GM18867 (cell line): ENCODE results near the gene ZNF316.
"Not testable (repeated sequence)": the region's sequence is repeated elsewhere in the genome, so short reads cannot be mapped to it uniquely, and the experiment has no call there.

Source experiments
- ATAC-seq: cut with Tn5 transposase; IDR thresholded peaks from one replicate; pipeline ENCODE4 v1.9.1; 2021; ENCODE audit warnings: mild to moderate bottlenecking, moderate library complexity; ENCODE audit not compliant: unreplicated experiment

ZNF316 gene

DNA sequence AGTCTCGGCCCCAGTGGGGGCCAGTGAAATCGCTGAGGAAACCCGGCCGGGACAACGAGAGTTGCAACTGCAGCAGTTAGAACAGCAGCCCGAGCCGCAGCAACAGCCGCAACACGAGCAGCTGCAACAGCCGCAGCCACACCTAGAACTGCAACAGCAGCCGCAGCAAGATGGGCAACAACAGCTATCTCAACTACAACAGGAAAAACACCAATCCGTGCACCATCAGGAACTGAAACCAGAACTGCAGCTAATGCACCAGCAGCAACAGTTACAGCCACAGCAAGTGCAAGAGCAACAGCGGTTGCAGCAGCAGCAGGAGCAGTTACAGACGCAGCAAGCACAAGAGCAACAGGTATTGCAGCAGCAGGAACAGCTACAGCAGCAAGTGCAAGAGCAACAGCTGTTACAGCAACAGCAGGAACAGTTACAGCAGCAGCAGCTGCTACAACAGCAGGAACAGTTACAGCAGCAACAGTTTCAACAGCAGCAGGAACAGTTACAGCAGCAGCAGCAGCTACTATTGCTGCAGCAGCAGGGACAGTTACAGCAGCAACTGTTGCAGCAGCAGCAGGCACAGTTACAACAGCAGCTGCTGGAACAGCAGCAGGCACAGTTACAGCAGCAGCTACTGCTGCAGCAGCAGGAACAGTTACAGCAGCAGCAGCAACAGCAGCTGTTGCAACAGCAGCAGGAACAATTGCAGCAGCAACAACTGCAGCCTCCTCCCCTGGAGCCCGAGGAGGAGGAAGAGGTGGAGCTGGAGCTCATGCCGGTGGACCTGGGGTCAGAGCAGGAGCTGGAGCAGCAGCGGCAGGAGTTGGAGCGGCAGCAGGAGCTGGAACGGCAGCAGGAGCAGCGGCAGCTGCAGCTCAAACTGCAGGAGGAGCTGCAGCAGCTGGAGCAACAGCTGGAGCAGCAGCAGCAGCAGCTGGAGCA lies 15.7 kb upstream of the ZNF316 start:
- ATAC-seq: no peak

DNA sequence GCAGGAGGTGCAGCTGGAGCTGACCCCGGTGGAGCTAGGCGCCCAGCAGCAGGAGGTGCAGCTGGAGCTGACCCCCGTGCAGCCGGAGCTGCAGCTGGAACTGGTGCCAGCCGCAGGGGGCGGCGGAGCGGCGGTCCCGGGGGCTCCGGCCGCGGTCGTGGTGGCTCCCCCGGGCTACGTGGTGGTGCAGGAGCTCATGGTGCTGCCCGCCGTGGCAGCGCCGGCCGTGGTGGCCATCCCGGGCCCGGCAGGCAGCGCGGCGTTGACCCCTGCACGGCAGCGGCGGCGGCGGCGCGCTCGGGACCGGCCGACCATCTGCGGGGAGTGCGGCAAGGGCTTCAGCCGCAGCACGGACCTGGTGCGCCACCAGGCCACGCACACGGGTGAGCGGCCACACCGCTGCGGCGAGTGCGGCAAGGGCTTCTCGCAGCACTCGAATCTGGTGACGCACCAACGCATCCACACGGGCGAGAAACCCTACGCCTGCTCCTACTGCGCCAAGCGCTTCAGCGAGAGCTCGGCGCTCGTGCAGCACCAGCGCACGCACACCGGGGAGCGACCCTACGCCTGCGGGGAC lies 14.9 kb upstream of the ZNF316 start:
- no peak for ATAC-seq

DNA sequence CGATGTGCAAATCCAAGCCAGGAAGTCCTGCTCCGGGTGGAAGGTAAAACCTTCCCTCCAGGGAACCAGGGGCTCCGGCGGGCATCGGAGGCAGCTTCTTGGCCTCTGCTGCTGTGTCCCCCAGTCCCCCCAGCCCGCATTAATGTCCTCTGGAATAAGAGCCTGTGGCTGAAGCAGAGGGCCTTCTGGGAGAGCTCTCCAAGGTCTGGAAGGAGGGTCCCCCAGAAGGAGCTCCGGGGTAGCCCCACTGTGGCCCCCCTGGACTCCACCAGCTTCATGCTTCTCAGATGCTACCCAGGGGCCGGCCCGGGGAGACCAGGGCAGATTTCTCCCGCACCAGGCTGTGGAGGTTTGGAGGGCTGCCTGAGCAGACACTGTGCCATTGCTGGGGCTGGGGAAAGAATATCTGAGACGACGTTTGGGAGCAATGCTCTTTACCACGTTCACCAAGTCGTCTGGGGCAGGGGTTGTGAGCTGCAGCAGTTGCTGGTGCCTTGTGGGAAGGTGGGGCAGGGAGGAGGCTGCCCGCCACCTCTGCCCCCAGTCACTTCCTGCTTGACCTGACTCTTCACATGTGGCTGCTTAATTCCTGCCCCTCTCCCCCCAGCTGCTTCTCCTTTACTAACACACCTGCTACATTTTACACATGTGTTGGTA lies 13.4 kb upstream of the ZNF316 start:
- ATAC-seq: peak; percentile 50

DNA sequence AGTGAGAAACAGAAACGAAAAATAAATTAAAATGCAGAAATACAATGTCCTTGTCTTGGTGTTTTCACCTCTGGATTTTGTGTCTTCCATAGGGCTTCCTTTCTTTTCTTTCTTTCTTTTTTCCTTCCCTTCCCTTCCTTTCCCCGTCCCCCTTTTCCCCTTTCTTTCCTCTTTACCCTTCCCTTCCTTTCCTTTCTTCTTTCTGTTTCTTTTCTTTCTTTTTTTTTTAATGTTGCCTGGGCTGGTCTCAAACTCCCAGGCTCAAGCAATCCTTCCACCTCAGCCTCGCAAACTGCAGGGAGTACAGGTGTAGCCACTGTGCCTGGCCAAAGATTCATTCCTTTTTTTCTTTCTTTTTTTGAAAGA lies 12.9 kb upstream of the ZNF316 start:
- no peak for ATAC-seq

DNA sequence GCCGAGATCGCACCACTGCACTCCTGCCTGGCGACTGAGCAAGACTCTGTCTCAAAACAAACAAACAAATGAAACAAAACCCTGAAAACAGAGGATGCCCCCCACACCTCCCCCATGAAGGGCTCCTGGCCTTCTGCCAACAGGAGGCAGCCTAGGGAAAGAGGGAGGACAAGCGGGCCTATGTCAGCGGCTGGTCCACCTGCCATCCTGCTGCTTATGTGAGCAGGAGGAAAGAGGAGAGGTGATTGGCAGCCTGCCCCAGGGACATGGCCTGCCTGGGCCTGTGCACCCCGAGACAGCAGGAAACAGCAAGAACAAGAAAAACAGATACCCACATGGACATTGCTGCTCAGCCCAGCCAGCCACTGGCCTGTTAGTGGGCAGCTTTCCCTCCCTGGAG lies 9.1 kb upstream of the ZNF316 start:
- ATAC-seq: no peak

DNA sequence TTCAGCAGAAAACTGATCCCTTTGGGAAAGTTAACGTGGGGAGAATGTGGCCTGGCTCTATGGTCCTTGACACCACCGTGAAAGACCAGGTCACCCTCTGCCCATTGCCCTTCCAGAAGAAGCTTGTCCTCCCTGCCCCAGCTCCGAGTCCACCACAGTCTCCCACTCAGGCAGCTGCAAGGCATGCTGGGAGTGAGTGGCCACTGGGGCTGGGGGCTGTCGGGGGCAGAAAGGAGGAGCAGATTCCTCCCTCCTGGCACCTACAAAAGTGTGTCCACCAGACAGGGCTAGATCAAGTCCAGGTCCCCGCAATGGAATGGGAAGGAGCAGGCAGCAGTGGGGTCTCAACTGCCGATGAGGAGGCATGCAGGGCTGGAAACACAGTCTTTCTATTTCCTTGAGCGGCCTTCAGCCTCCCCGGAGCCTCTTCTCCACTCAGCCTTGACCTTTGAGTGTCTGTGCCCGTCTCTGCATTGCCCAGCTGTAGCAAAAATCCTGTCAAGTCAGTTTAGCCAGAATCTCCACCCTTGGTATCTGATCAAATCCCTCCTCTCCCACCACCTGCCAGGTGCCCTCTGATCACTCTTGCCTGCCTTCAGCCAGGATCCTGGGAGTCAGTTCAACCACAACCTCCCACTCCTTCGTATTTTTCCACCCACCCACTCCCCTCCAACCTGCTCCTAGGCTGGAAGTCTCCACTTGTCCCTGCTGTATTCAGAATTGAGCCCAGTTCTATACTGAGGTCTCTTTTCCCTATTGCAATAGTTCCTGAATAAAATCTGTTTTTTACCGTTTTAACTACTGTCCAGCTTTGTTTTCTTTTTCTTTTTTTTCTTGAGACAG lies 6.9 kb upstream of the ZNF316 start:
- no peak for ATAC-seq

DNA sequence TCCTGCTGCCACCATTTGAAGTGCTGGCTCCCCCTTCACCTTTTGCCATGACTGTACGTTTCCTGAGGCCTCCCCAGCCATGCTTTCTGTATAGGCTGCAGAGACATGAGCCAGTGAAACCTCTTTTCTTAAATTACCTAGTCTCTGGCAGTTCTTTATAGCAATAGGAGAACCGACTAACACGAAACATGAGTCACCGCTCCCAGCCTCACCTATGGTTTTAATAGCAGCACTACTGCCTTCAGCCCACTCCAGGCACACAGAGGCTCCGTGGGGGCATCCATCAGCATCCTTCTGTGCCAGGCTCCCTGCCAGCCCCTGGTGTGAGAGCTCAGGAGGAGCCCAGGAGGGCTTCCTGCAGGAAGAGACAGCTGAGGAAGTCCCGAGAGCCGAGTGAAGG lies 5.5 kb upstream of the ZNF316 start:
- no peak for ATAC-seq

DNA sequence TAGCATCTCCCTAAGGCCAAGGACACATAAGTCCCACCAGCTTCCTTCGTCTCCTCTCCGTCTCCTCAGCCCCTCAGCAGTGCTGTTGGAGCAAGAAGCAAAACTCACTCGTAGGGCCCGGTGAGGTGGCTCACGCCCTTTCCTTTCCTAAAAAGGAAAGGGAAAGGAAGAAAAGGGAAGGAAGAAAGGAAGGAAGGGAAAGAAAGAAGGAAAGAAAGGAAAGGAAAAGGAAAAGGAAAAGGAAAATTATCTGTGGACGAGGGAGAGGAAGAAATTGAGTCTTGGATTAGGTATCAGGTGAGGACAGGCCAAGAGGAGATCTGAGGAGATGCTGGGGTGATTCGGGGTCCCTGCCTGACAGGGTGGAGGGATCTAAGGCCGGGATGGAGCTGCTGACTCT lies 3.1 kb upstream of the ZNF316 start:
- no peak for ATAC-seq

DNA sequence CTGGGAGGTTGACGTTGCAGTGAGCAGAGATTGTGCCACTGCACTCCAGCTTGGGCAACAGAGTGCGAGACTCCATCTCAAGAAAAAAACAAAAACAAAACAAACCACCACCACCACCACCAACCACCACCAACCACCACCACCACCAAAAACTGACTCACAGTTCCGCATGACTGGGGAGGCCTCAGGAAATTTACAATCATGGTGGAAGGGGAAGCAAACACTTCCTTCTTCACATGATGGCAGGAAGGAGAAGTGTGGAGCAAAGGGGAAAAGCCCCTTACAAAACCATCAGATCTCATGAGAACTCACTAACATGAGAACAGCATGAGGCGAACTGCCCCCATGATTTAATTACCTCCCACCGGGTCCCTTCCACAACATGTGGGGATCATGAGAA lies 2.1 kb upstream of the ZNF316 start:
- not testable (repeated sequence) for ATAC-seq

DNA sequence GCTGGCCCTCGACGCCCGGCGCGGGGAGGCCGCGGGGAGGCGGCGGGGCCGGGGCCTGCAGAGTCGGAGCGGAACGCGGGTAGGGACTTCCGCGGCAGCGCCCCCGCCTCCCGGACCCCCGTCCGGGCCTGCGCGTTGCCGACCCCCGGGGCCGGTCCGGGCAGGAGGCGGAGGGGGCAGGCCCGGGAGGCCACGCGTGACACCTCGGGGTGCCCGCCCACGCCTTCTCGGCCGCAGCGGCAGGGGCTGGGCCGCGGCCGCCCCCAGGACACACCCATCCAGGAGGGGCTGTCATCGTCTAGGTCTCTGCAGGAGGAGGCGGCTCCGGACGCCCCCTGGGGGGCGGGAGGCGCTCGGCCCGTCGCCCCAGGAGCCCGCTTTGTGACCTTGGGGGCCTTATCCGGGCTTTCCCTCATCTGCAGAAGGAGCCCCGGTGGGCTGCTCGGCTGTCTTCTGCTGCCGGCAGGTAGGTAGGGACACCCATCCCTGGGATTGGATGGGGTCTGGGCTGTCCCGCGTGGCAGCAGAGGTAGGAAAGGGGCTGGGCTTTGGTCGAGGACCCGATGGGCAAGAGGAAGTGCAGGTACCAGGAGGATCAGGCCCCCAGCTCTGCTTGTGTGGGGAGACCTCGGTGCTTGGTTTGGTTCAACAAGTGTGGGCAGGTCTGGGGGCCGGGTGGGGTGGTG lies 569 bp downstream of the ZNF316 start:
- peak; percentile 80 for ATAC-seq

DNA sequence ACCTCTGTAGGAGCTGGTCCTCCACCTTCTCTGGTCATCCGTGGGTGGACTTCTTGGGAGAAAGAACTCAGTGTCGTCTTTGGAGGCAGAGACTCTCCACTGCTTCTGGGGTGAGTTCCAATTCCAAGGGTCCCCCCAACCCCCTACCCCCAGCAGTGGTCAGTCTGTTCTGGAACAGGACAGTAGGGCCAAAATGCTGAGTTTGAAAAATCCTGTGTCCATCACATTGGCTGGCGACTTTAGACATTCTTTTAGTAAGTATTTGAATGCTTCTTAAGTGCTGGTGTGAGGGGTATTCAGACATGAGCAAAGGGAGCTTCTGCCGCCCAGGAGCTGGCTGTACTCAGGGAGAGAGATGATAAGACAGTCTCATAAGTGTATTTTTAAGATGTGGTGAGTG lies 1.9 kb downstream of the ZNF316 start:
- no peak for ATAC-seq

DNA sequence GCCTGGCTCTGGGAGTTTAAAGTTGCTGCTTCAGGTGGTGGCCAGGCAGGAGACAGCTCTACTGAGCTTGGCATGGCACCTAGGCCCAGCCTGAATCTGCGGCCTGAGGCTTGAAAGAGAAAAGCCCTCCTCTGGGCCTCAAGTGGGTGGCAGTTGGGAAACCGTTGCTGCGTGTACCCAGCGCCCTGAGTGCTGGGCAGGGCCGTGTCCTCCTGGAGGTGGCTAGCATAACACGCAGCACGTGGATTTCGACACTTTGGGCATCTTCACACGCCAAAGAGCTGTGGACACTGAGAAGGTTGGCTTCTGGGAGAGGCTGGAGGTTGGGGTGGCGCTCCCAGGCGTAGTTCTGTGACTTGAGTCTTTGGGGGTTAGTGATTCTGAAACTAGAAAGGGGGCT lies 2.5 kb downstream of the ZNF316 start:
- no peak for ATAC-seq

DNA sequence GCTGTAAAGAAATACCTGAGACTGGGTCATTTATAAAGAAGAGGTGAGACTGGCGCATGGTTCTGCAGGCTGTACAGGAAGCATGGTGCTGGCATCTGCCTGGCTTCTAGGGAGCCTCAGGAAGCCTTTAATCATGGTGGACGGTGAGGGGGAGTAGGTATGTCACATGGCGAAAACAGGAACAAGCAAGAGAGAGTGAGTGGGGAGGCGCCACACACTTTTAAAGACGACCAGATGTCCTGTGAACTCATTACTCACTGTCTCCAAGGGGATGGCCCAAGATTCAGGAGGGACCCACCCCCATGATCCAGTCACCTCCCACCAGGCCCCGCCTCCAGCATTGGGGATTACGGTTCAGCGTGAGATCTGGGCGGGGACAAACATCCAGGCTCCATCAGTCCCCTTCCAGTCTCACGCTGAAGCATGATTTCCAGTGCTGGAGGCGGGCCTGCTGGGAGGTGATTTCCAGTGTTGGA lies 3.2 kb downstream of the ZNF316 start:
- ATAC-seq: no peak

DNA sequence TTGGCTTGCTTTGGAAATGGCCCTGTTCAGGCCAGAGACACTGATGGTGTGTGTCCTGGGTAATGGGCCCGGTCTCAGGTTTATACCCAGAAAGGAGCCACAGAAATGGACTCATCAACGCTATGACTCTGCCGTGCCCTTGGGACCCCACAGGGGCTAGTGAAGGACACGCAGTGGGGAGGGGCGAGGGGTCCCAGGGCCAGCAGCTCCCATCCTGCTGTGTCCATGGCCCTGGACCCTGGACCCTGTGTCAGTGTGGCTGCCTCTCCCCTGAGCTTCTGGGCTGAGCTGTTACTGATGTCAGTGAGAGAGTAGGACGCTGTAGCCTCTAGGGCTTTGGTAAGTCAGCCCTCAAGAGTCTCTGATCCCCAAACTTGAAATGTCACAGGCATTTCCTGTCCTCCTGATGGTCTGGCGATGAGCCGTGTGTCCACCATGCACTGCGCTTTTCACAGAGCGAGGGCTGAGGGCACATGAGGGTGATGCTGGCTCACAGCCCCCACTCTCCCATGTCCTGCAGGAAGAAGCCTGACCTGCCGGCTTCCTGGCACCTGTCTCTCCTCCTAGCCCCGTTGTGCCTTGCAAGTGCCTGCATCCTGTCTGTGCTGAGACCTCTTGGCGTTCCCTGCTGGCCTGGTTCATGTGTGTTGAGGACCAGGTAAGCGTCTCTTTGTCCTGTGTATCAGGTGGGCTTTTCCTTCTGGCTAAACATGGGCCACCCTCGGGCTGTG lies 4.4 kb downstream of the ZNF316 start:
- ATAC-seq: no peak

DNA sequence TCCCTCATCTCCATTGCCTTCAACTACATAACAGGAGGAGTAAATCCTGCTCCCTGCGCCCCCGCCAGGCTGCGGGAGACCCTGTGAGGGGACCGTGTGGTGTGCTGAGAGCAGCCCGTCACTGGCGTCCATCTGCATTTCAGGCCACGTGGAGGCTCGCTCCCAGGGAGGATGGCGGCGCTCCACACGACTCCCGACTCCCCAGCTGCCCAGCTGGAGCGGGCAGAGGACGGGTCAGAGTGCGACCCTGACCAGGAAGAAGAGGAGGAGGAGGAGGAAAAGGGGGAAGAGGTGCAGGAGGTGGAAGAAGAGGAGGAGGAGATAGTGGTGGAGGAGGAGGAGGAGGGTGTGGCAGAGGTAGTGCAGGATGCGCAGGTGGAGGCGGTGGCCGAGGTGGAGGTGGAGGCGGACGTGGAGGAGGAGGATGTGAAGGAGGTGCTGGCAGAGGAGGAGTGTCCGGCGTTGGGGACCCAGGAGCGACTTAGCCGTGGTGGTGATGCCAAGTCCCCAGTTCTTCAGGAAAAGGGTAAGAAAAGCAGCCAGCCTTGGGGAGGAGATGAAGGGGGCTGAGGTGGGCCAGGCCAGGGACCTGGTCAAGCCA lies 5.2 kb downstream of the ZNF316 start:
- no peak for ATAC-seq

DNA sequence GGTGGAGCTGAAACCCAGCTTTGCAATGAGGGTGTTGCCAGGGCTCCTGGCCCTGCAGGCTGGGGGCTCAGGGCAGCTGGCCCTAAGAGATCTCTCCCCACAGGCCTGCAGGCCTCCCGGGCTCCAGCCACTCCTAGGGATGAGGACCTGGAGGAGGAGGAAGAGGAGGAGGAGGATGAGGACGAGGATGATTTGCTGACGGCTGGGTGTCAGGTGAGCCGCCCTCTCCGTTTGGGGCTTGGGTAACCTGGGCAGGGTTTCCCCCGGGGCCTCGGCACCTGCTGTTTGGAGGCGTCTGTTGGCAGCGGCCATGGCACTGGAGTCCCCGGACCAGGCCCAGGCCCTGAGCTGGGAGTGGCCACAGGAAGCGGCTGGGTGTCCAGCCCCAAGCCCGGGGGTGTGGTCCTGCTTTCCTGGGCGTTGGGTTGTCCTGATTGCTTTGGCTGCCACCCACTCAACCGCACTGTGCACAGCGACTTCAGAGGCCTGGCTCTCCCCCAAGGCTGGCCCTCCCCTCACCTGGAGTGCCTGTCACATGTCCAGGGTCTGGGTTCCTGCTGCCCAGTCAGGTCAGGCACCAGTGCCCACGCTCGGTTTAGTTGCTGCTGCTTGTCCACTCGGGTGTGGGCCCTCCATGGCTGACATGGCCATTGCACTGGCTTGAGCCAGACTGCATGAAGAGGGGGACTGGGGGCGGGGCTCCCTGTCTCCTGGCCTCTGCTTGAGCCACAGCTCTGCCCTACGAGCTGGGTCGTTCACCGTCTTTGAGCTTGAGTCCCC lies 5.9 kb downstream of the ZNF316 start:
- ATAC-seq: no peak

DNA sequence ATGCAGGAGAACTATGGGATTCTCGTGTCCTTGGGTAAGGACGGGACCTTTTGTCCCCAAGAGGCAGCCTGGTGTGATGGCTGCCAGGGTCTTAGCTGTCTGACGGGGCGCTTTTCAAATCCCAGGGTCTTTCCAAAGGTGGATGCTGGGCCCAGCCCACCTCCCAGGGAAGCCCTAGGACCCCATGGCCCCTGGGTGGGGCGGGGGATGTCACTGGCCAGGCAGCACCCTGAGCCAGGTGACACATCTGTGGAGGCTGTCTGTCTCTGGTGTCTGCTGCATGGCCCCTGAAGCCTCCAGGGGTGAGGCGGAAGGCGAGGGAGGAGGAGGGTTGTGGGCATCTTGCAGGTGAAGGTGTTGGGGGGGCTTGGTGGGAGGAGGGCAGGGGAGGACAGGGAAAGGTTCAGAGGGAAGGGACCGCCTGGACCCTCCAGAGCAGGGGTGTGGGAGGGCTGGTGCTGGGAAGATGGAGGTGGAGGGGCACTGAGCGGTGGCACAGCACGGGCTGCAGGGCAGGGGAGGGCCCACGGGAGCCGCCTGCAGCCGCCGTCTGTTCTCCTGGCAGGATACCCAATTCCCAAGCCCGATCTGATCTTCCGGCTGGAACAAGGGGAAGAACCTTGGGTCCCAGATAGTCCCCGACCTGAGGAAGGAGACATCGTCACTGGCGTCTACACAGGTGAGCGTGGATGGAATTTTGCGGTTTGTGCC lies 7.0 kb downstream of the ZNF316 start:
- no peak for ATAC-seq

DNA sequence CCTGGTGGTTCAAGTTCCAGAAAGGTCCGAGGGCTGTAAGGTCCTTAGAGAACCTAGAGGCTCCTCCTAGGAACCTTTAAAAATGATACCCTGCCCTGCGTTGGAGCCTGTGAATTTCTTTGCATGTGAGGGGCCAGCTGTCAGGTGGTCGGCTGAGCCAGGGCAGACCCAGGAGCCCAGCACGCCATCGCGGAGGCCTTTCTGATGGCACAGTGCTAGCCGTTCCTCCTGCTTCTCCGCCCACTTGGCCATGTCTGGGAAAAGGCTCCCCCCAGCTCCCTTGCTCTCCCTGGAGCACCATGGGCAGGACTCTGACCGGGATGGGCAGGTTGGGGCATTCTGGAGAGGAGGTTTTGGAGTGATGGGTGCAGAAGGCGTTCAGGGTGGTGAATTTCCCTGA lies 7.6 kb downstream of the ZNF316 start:
- ATAC-seq: no peak
